ENCODE results near the gene RAB5B.

The RAB5B gene

GRCh38 chr12:55932551-55932910 is 41.3 kb upstream of the RAB5B start:
- no peak overlapping the region for H2AFZ ChIP-seq (ENCODE audit: low read length)
- DNase-seq = no peak
- no peak overlapping the region for H3K27ac ChIP-seq (ENCODE audit: low read length)
- H3K27me3 ChIP-seq (replicated peaks; ENCODE audit: insufficient read depth, low read length) = 0 out of 2 replicates have a peak, but pooled peaks cover 10% of the 10 kb centered on the region
- H4K20me1 ChIP-seq (ENCODE audit: insufficient read depth, low read length) = no peaks in the 10 kb centered on the region
- no peaks in the 10 kb centered on the region for H3K9me3 ChIP-seq (replicated peaks; ENCODE audit: insufficient read depth, low read length)
- no peak overlapping the region for H3K9ac ChIP-seq (ENCODE audit: low read length)
- H3K79me2 ChIP-seq (ENCODE audit: low read length) = peaks cover under 1% of the 10 kb centered on the region
- TF ChIP-seq EZH2 (optimal IDR thresholded peaks at IDR 0.05; ENCODE audit: low read depth, low read length) (no peak), CTCF (IDR thresholded peaks at IDR 0.05; ENCODE audit: low read length) (no peak), EZH2phosphoT487 (IDR thresholded peaks at IDR 0.05; ENCODE audit: low read length) (no peak)
- no peak overlapping the region; the same call in 1 of the 2 replicates for H3K4me3 ChIP-seq (ENCODE audit: low read length)
- no peaks in the 10 kb centered on the region for H3K9me2 ChIP-seq (replicated peaks; ENCODE audit: insufficient read depth, low read length)
- peak overlapping the region; percentile 79; the same call in 1 of the 2 replicates for H3K4me2 ChIP-seq (ENCODE audit: low read depth, low read length)
- H3K36me3 ChIP-seq (replicated peaks; ENCODE audit: insufficient read depth, low read length) = no peaks in the 10 kb centered on the region
- H3K4me1 ChIP-seq (ENCODE audit: low read length) = peaks cover 25% of the 10 kb centered on the region
- peaks cover 24% of the 10 kb centered on the region for H3F3A ChIP-seq (ENCODE audit: insufficient read depth, low read length)

DNA sequence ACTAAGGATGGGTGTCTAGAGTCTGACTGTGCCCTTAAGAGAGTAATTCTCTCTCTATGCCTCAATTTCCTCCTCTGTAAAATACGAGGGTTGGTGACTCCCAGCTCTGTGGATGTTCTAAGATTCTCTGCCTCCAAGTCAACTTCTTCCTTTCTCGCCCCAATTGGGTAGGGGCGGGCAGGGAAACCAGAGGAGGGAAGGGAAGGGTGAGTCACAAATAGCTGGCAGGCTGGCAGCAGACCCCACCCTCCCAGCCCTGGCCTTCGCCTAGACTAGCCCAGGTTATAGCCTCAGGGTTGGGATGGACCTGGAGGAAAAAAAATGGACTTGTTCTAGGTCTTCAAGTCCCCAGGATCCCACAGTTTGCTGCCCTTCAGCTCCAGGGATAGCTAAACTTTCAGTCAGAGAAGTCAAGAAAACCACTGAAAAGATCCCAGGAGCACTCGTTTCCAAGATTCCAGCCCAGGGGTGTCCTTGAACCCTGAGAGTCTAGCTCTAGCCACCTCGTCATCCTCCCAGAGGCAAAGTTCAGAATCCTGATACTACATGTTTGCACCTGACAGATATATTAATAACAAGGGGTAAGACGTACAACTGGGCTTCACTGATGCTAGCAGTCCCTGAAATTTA is 40.6 kb upstream of the RAB5B start:
- no peaks in the 10 kb centered on the region for H3K36me3 ChIP-seq (replicated peaks; ENCODE audit: insufficient read depth, low read length)
- H3K9me3 ChIP-seq (replicated peaks; ENCODE audit: insufficient read depth, low read length) = no peaks in the 10 kb centered on the region
- no peak overlapping the region for H3K27ac ChIP-seq (ENCODE audit: low read length)
- no peak for TF ChIP-seq EZH2 (optimal IDR thresholded peaks at IDR 0.05; ENCODE audit: low read depth, low read length)
- TF ChIP-seq CTCF (IDR thresholded peaks at IDR 0.05; ENCODE audit: low read length) = no peak
- TF ChIP-seq EZH2phosphoT487 (IDR thresholded peaks at IDR 0.05; ENCODE audit: low read length) = no peak
- no peak overlapping the region for H3K4me3 ChIP-seq (ENCODE audit: low read length)
- no peak overlapping the region for H3K9ac ChIP-seq (ENCODE audit: low read length)
- DNase-seq = no peak
- H4K20me1 ChIP-seq (ENCODE audit: insufficient read depth, low read length) = no peaks in the 10 kb centered on the region
- H3K79me2 ChIP-seq (ENCODE audit: low read length) = no peaks in the 10 kb centered on the region
- H3K4me1 ChIP-seq (ENCODE audit: low read length) = peaks cover 25% of the 10 kb centered on the region
- H3K27me3 ChIP-seq (replicated peaks; ENCODE audit: insufficient read depth, low read length) = 0 out of 2 replicates have a peak, but pooled peaks cover 10% of the 10 kb centered on the region
- H3F3A ChIP-seq (ENCODE audit: insufficient read depth, low read length) = peaks cover 18% of the 10 kb centered on the region
- H2AFZ ChIP-seq (ENCODE audit: low read length) = no peak overlapping the region
- no peaks in the 10 kb centered on the region for H3K9me2 ChIP-seq (replicated peaks; ENCODE audit: insufficient read depth, low read length)
- H3K4me2 ChIP-seq (ENCODE audit: low read depth, low read length) = no peak overlapping the region

DNA sequence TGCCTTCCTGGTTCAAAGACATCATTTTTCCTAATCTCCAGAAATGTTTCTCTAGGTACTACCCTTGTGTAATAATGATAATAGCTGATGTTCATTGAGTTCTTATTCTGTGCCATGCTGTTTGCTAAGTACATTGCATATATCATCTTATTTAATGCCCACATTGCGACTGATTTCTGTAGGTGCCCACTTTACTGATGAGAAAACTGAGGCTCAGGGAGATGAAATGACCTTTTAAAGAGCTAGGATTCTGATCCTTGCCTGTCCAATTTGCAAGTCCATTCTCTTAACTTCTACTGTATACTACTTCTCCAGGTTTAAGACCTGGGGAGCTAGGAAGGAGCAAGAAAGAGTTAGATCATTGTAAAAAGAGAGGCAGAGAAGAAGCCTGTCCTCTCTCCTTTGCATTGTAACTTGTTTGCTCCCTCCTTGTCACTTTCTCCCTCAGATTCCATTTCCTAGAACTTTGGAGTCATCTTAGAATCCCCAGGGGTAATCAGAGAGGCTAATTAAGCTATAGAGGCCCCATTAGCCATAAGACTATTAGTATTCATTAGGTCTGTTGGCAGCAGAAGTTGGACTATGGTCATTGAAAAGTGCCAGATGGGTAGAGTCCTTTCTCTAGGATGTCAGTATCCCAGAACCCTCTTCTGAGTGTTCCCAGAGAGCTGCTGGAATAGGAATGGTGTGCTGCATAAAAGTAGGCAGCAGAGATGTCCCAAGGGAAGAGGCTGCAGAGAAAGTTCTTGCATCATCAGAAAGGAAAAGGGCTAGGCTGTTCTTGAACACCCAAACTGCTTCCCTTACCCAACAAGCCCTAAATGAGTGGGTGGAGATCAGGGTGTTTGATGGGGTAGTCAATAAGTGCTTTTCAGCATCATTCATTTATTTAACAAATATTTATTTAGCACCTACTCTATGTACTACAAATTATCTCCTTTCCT is 39.8 kb upstream of the RAB5B start:
- Histone ChIP-seq H3K9me3 (replicated peaks; ENCODE audit: insufficient read depth, low read length) (no peaks in the 10 kb centered on the region), H4K20me1 (ENCODE audit: insufficient read depth, low read length) (no peaks in the 10 kb centered on the region), H3K9ac (ENCODE audit: low read length) (no peak overlapping the region), H3K9me2 (replicated peaks; ENCODE audit: insufficient read depth, low read length) (no peaks in the 10 kb centered on the region), H3K4me1 (ENCODE audit: low read length) (peaks cover 23% of the 10 kb centered on the region), H3K36me3 (replicated peaks; ENCODE audit: insufficient read depth, low read length) (no peaks in the 10 kb centered on the region), H3K4me3 (ENCODE audit: low read length) (no peak overlapping the region), H3K79me2 (ENCODE audit: low read length) (no peaks in the 10 kb centered on the region), H3K27ac (ENCODE audit: low read length) (no peak overlapping the region), H3F3A (ENCODE audit: insufficient read depth, low read length) (peaks cover 11% of the 10 kb centered on the region), H2AFZ (ENCODE audit: low read length) (no peak overlapping the region), H3K4me2 (ENCODE audit: low read depth, low read length) (no peak overlapping the region), H3K27me3 (replicated peaks; ENCODE audit: insufficient read depth, low read length) (0 out of 2 replicates have a peak, but pooled peaks cover 10% of the 10 kb centered on the region)
- DNase-seq = no peak
- TF ChIP-seq EZH2 (optimal IDR thresholded peaks at IDR 0.05; ENCODE audit: low read depth, low read length) = no peak
- no peak for TF ChIP-seq CTCF (IDR thresholded peaks at IDR 0.05; ENCODE audit: low read length)
- no peak for TF ChIP-seq EZH2phosphoT487 (IDR thresholded peaks at IDR 0.05; ENCODE audit: low read length)
